ENCODE data around the gene SARDH.

DNA sequence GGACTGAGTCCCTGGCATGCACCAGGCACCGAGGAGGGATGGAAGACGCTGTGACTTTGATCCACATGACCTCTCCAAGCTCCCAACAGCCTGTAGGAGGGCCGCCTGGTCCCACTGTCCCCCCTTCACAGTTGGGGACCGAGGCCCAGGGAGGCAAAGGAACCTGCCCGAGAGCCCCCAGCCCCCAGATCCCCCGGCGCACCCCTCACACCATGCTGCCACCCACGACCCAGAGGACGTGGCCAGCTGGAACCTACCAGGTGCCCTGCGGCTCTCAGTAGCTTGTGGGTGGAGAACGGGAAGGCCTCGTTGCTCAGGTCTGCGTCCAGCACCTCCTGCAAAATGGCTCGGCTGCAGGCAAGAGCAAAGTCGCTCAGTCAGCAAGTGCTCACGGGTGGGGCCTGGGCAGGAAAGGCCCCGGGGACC, 53.2 kb downstream of the SARDH start:
- TF ChIP-seq, protein P1, sequence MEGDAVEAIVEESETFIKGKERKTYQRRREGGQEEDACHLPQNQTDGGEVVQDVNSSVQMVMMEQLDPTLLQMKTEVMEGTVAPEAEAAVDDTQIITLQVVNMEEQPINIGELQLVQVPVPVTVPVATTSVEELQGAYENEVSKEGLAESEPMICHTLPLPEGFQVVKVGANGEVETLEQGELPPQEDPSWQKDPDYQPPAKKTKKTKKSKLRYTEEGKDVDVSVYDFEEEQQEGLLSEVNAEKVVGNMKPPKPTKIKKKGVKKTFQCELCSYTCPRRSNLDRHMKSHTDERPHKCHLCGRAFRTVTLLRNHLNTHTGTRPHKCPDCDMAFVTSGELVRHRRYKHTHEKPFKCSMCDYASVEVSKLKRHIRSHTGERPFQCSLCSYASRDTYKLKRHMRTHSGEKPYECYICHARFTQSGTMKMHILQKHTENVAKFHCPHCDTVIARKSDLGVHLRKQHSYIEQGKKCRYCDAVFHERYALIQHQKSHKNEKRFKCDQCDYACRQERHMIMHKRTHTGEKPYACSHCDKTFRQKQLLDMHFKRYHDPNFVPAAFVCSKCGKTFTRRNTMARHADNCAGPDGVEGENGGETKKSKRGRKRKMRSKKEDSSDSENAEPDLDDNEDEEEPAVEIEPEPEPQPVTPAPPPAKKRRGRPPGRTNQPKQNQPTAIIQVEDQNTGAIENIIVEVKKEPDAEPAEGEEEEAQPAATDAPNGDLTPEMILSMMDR (IDR thresholded peaks at IDR 0.05 in 8 of 11, conservative IDR thresholded peaks at IDR 0.05 in 3 of 11), result no peak
- no peak for TF ChIP-seq POLR2AphosphoS5 (IDR thresholded peaks at IDR 0.05)

Measured in spleen (tissue), 7 donors.